HG03135 (cell line): ENCODE results near the gene NAA50.

ENCODE experiments used
- ATAC-seq: cut with Tn5 transposase; IDR thresholded peaks from one replicate; pipeline ENCODE4 v1.9.1; 2021; ENCODE audit warnings: mild to moderate bottlenecking, moderate library complexity; ENCODE audit not compliant: unreplicated experiment

The NAA50 gene

GRCh38 chr3:113745756-113746547, at the start of gene NAA50:
Gene NAA50, minus strand, starts transcription at chr3:113746249. Its CDS starts 300 bp downstream, at chr3:113745949.
- peak; percentile 54 for ATAC-seq

GRCh38 chr3:113795693-113796092, 49.6 kb upstream of the NAA50 start:
- no peak for ATAC-seq

GRCh38 chr3:113794526-113794925, 48.5 kb upstream of the NAA50 start:
- ATAC-seq = no peak

GRCh38 chr3:113791381-113791780, 45.3 kb upstream of the NAA50 start:
- ATAC-seq = no peak

- ATAC-seq = no peak
Measured at GRCh38 chr3:113783980-113784379, 37.9 kb upstream of the NAA50 start.

GRCh38 chr3:113783463-113783862, 37.4 kb upstream of the NAA50 start:
- ATAC-seq = peak; percentile 83

- no peak for ATAC-seq
Measured at GRCh38 chr3:113776564-113776963, 30.5 kb upstream of the NAA50 start.

GRCh38 chr3:113775516-113775915, 29.5 kb upstream of the NAA50 start:
- no peak for ATAC-seq

- no peak for ATAC-seq
Measured at GRCh38 chr3:113773381-113773780, 27.3 kb upstream of the NAA50 start.

- no peak for ATAC-seq
Measured at GRCh38 chr3:113771993-113772392, 25.9 kb upstream of the NAA50 start.

GRCh38 chr3:113769551-113769950, 23.5 kb upstream of the NAA50 start:
- ATAC-seq = no peak

GRCh38 chr3:113764698-113765097, 18.6 kb upstream of the NAA50 start:
- no peak for ATAC-seq

- ATAC-seq = no peak
Measured at GRCh38 chr3:113758389-113759024, 12.5 kb upstream of the NAA50 start.

- ATAC-seq = peak; percentile 55
Measured at GRCh38 chr3:113754494-113755159, 8.6 kb upstream of the NAA50 start.

GRCh38 chr3:113753376-113753985, 7.4 kb upstream of the NAA50 start:
- no peak for ATAC-seq

GRCh38 chr3:113751141-113751540, 5.1 kb upstream of the NAA50 start:
- ATAC-seq = no peak

- ATAC-seq = peak; percentile 4
Measured at GRCh38 chr3:113747283-113748046, 1.4 kb upstream of the NAA50 start.

GRCh38 chr3:113746548-113747282, 666 bp upstream of the NAA50 start, which contains the start of gene ATP6V1A:
Gene ATP6V1A, plus strand, starts transcription at chr3:113747035. Its CDS starts 31,719 bp downstream, at chr3:113778754.
- ATAC-seq = peak; percentile 53

GRCh38 chr3:113744941-113745755, 901 bp downstream of the NAA50 start:
- peak; percentile 59 for ATAC-seq
